H9 (cell line): ENCODE measurements around the gene GALR3. TPM values are rescaled to one million over a fixed set of nuclear protein-coding genes. Genes with fewer than 3 reads are reported as not detected.
A peak's percentile ranks its signal among the peaks of the same experiment; 100 is the strongest.

Source experiments
- DNase-seq: peaks from one replicate; pipeline ENCODE4 v3.0.0-alpha.2; 2017
- H2AFZ ChIP-seq: one replicate; pipeline ENCODE4 v1.6.1; 2013; ENCODE audit warnings: mild to moderate bottlenecking, low read length, control low read depth, moderate library complexity
- H2AK5ac ChIP-seq: 2 replicates; pipeline ENCODE4 v1.6.1; 2013; ENCODE audit warnings: low read length, control low read depth, mixed read lengths; ENCODE audit not compliant: insufficient read length
- H2BK120ac ChIP-seq: one replicate; pipeline ENCODE4 v1.6.1; 2013; ENCODE audit warnings: low read depth, mild to moderate bottlenecking, low read length, control low read depth, inconsistent platforms; ENCODE audit not compliant: poor library complexity, severe bottlenecking
- H2BK12ac ChIP-seq: 2 replicates; pipeline ENCODE4 v1.6.1; 2013; ENCODE audit warnings: low read length, control low read depth, mixed read lengths, low read depth; ENCODE audit not compliant: insufficient read length
- H2BK15ac ChIP-seq: 2 replicates; pipeline ENCODE4 v1.6.1; 2013; ENCODE audit warnings: low read depth, low read length, control low read depth
- H2BK20ac ChIP-seq: one replicate; pipeline ENCODE4 v1.6.1; 2013; ENCODE audit warnings: low read depth, mild to moderate bottlenecking, low read length, control low read depth, inconsistent platforms; ENCODE audit not compliant: poor library complexity, severe bottlenecking
- H2BK5ac ChIP-seq: 2 replicates; pipeline ENCODE4 v1.6.1; 2013; ENCODE audit warnings: low read length, control low read depth, mixed read lengths; ENCODE audit not compliant: insufficient read length
- H3K14ac ChIP-seq: 2 replicates; pipeline ENCODE4 v1.6.1; 2013; ENCODE audit warnings: low read length, control low read depth; ENCODE audit not compliant: insufficient read depth
- H3K18ac ChIP-seq: 2 replicates; pipeline ENCODE4 v1.6.1; 2013; ENCODE audit warnings: low read depth, mild to moderate bottlenecking, mixed read lengths, low read length, control low read depth; ENCODE audit not compliant: insufficient read length
- H3K23ac ChIP-seq: 2 replicates; pipeline ENCODE4 v1.6.1; 2013; ENCODE audit warnings: low read length, control low read depth, mixed read lengths, low read depth; ENCODE audit not compliant: insufficient read length
- H3K23me2 ChIP-seq: 2 replicates; pipeline ENCODE4 v1.6.1; 2013; ENCODE audit warnings: low read depth, mild to moderate bottlenecking, mixed read lengths, low read length, control low read depth; ENCODE audit not compliant: insufficient read length, poor library complexity, severe bottlenecking
- H3K27ac ChIP-seq: 2 replicates; pipeline ENCODE4 v1.5.1; 2013; ENCODE audit warnings: low read length, control low read depth, mixed read lengths, low read depth; ENCODE audit not compliant: insufficient read length
- H3K27me3 ChIP-seq: 2 replicates; pipeline ENCODE4 v1.6.1; 2013; ENCODE audit warnings: low read length, control low read depth, inconsistent platforms; ENCODE audit not compliant: insufficient read depth
- H3K4ac ChIP-seq: 2 replicates; pipeline ENCODE4 v1.6.1; 2013; ENCODE audit warnings: low read depth, mild to moderate bottlenecking, control low read depth, inconsistent platforms, low read length, moderate library complexity
- H3K4me1 ChIP-seq: 2 replicates; pipeline ENCODE4 v1.6.1; 2013; ENCODE audit warnings: low read length, control low read depth, inconsistent platforms; ENCODE audit not compliant: insufficient read depth
- H3K4me2 ChIP-seq: 2 replicates; pipeline ENCODE4 v1.6.1; 2013; ENCODE audit warnings: low read length, control low read depth, mixed read lengths; ENCODE audit not compliant: insufficient read length, insufficient read depth
- H3K56ac ChIP-seq: 2 replicates; pipeline ENCODE4 v1.6.1; 2013; ENCODE audit warnings: low read depth, mild to moderate bottlenecking, mixed read lengths, low read length, control low read depth; ENCODE audit not compliant: insufficient read length
- H3K79me1 ChIP-seq: 2 replicates; pipeline ENCODE4 v1.6.1; 2013; ENCODE audit warnings: low read depth, mild to moderate bottlenecking, moderate library complexity, low read length, control low read depth, inconsistent platforms; ENCODE audit not compliant: insufficient read depth, poor library complexity, severe bottlenecking
- H3K79me2 ChIP-seq: 2 replicates; pipeline ENCODE4 v1.6.1; 2013; ENCODE audit warnings: low read length, control low read depth, inconsistent platforms; ENCODE audit not compliant: insufficient read depth
- H3K9ac ChIP-seq: 2 replicates; pipeline ENCODE4 v1.6.1; 2013; ENCODE audit warnings: low read length, control low read depth, mixed read lengths; ENCODE audit not compliant: insufficient read length; ENCODE audit errors: extremely low read depth
- H3K9me3 ChIP-seq: one replicate; pipeline ENCODE4 v1.6.1; 2013; ENCODE audit warnings: low read depth, low read length, inconsistent platforms; ENCODE audit not compliant: control insufficient read depth
- H3T11ph ChIP-seq: one replicate; pipeline ENCODE4 v1.6.1; 2013; ENCODE audit warnings: mild to moderate bottlenecking, low read length, control low read depth, inconsistent platforms
- H4K20me1 ChIP-seq: one replicate; pipeline ENCODE4 v1.6.1; 2013; ENCODE audit not compliant: control insufficient read depth, insufficient read length, insufficient read depth
- H4K5ac ChIP-seq: 2 replicates; pipeline ENCODE4 v1.6.1; 2013; ENCODE audit warnings: low read depth, mild to moderate bottlenecking, mixed read lengths, low read length, control low read depth; ENCODE audit not compliant: insufficient read length
- H4K8ac ChIP-seq: replicated peaks from 2 replicates; pipeline ENCODE4 v1.6.1; 2013; ENCODE audit warnings: low read length, control low read depth, mixed read lengths, low read depth; ENCODE audit not compliant: insufficient read length
- H4K91ac ChIP-seq: 2 replicates; pipeline ENCODE4 v1.6.1; 2013; ENCODE audit warnings: low read depth, mild to moderate bottlenecking, moderate library complexity, mixed read lengths, low read length, control low read depth; ENCODE audit not compliant: insufficient read length
- H3K27ac Mint-ChIP-seq, 3 experiments: 2 replicates in 2 of 3; 3 replicates in 1 of 3; pipeline ENCODE4 v1.8.0; 2020 to 2021; ENCODE audit warnings: mixed read lengths in 3 of 3, mild to moderate bottlenecking in 1 of 3, moderate library complexity in 1 of 3
- H3K27me3 Mint-ChIP-seq: 2 replicates; pipeline ENCODE4 v1.8.0; 2021; ENCODE audit warnings: low read depth, mild to moderate bottlenecking, moderate library complexity, mixed read lengths
- H3K36me3 Mint-ChIP-seq, 3 experiments: 2 replicates in 2 of 3; 3 replicates in 1 of 3; pipeline ENCODE4 v1.8.0; 2020 to 2021; ENCODE audit warnings: low read depth in 3 of 3, mixed read lengths in 3 of 3; ENCODE audit not compliant: insufficient read depth in 1 of 3
- H3K4me1 Mint-ChIP-seq, 2 experiments: 2 replicates each; pipeline ENCODE4 v1.8.0; 2020; ENCODE audit warnings: mixed read lengths in 2 of 2
- H3K4me3 Mint-ChIP-seq, 2 experiments: 2 replicates in 1 of 2; 3 replicates in 1 of 2; pipeline ENCODE4 v1.8.0; 2020 to 2021; ENCODE audit warnings: mild to moderate bottlenecking in 2 of 2, mixed read lengths in 2 of 2, moderate library complexity in 1 of 2
- H3K9me3 Mint-ChIP-seq, 2 experiments: 2 replicates in 1 of 2; 3 replicates in 1 of 2; pipeline ENCODE4 v1.8.0; 2020; ENCODE audit warnings: mild to moderate bottlenecking in 2 of 2, mixed read lengths in 2 of 2, moderate library complexity in 1 of 2
- WGBS: extraction: QIAGEN DNeasy Blood & Tissue Kit; methylation state at CpG from one replicate; pipeline ENCODE4 v1.1.7; 2013; ENCODE audit warnings: missing lambda C conversion rate, low lambda C conversion rate, mixed read lengths; ENCODE audit not compliant: insufficient read length; ENCODE audit errors: extremely low coverage; 5-methylcytosine and 5-hydroxymethylcytosine counted together
- total RNA-seq: library from RNA; stranded (reverse); gene quantifications from 2 replicates; pipeline ENCODE4 v1.2.1, GENCODE V29; 2021
- TF ChIP-seq, protein P1 (sequence below): fragments of 200-600 bp; sonication (generic); conservative IDR thresholded peaks from 3 replicates; pipeline ENCODE4 v1.8.0; 2021; ENCODE audit warnings: antibody characterized with exemption, mild to moderate bottlenecking

Gene GALR3
- total RNA-seq, 1 experiment from 2014 or later = 0.59 TPM

GRCh38 chr22:37807410-37808293 is 15.5 kb upstream of the GALR3 start, which contains the start of gene GCAT:
TSS of gene GCAT (plus strand) at chr22:37807934. CDS start at chr22:37807968, 34 bp downstream.
- no peak within 1 kb of the TSS for H3K4ac ChIP-seq
- peak; percentile 99 for DNase-seq
- no peak within 1 kb of the TSS for H3K27ac ChIP-seq
- no peak within 1 kb of the TSS for H2BK20ac ChIP-seq
- Mint-ChIP-seq H3K4me1 (peaks cover 32 to 40% of the 10 kb centered on the region in 2 experiments), H3K4me3 (peak within 1 kb of the TSS; percentile 81 to 93), H3K27me3 (peaks cover 41% of the 10 kb centered on the region), H3K27ac (peak within 1 kb of the TSS; percentile 56 to 72 (median 57); a peak in 3 of 7 replicates), H3K36me3 (peaks cover 0 to 4% (median 0%) of the 10 kb centered on the region in 3 experiments; a peak in 2 of 7 replicates), H3K9me3 (peaks cover 0 to 4% of the 10 kb centered on the region in 2 experiments; a peak in 3 of 5 replicates)
- H3K9ac ChIP-seq = peak within 1 kb of the TSS; percentile 65
- no peak within 1 kb of the TSS for H4K5ac ChIP-seq
- no peak within 1 kb of the TSS for H2BK15ac ChIP-seq
- H4K8ac ChIP-seq = no peak within 1 kb of the TSS
- H3K23me2 ChIP-seq = peaks cover 45% of the 10 kb centered on the region
- H3K4me2 ChIP-seq = peak within 1 kb of the TSS; percentile 87
- no peak within 1 kb of the TSS for H3K18ac ChIP-seq
- H3K79me1 ChIP-seq = peaks cover 2% of the 10 kb centered on the region
- H3K9me3 ChIP-seq = no peaks in the 10 kb centered on the region
- no peak within 1 kb of the TSS for H2BK5ac ChIP-seq
- H4K91ac ChIP-seq = no peak within 1 kb of the TSS
- TF ChIP-seq, protein P1, sequence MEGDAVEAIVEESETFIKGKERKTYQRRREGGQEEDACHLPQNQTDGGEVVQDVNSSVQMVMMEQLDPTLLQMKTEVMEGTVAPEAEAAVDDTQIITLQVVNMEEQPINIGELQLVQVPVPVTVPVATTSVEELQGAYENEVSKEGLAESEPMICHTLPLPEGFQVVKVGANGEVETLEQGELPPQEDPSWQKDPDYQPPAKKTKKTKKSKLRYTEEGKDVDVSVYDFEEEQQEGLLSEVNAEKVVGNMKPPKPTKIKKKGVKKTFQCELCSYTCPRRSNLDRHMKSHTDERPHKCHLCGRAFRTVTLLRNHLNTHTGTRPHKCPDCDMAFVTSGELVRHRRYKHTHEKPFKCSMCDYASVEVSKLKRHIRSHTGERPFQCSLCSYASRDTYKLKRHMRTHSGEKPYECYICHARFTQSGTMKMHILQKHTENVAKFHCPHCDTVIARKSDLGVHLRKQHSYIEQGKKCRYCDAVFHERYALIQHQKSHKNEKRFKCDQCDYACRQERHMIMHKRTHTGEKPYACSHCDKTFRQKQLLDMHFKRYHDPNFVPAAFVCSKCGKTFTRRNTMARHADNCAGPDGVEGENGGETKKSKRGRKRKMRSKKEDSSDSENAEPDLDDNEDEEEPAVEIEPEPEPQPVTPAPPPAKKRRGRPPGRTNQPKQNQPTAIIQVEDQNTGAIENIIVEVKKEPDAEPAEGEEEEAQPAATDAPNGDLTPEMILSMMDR = no peak
- H3T11ph ChIP-seq = no peak within 1 kb of the TSS
- H2AK5ac ChIP-seq = no peak within 1 kb of the TSS
- H3K27me3 ChIP-seq = peaks cover 13% of the 10 kb centered on the region; the same call in 1 of the 2 replicates
- no CpG with 5 or more reads among the region's 73 CpGs for WGBS
- no peak within 1 kb of the TSS for H3K23ac ChIP-seq
- H2BK12ac ChIP-seq = no peak within 1 kb of the TSS
- no peaks in the 10 kb centered on the region; the same call in 1 of the 2 replicates for H3K4me1 ChIP-seq
- H2AFZ ChIP-seq = no peak within 1 kb of the TSS
- H2BK120ac ChIP-seq = no peak within 1 kb of the TSS
- H4K20me1 ChIP-seq = no peaks in the 10 kb centered on the region
- no peak within 1 kb of the TSS for H3K56ac ChIP-seq
- peaks cover 2% of the 10 kb centered on the region; the same call in 1 of the 2 replicates for H3K79me2 ChIP-seq
- H3K14ac ChIP-seq = peak within 1 kb of the TSS; percentile 42; the same call in 1 of the 2 replicates
